NB4 (cell line): ENCODE data around the gene VAPB.
"Not testable (repeated sequence)": the region's sequence is repeated elsewhere in the genome, so short reads cannot be mapped to it uniquely, and the experiment has no call there.

Experiments
- DNase-seq: peaks from one replicate; pipeline ENCODE4 v3.0.0; 2010; ENCODE audit warnings: low read depth
- H3K4me3 ChIP-seq: one replicate; pipeline ENCODE4 v1.5.1; 2011; ENCODE audit warnings: mild to moderate bottlenecking, low read depth, low read length, moderate library complexity
- MYC ChIP-seq: IDR thresholded peaks from 2 replicates; pipeline ENCODE4 v1.6.1; 2011; ENCODE audit warnings: low read depth, low read length
- POLR2A ChIP-seq: IDR thresholded peaks from 2 replicates; pipeline ENCODE4 v1.6.1; 2011; ENCODE audit warnings: mild to moderate bottlenecking; ENCODE audit not compliant: insufficient read length; ENCODE audit errors: extremely low read depth
- TF ChIP-seq, protein P1 (sequence below): IDR thresholded peaks from one replicate; pipeline ENCODE4 v1.5.1; 2012; ENCODE audit warnings: low read depth, low read length
- TF ChIP-seq, protein P2 (sequence below): IDR thresholded peaks from 2 replicates; pipeline ENCODE4 v1.6.1; 2011; ENCODE audit warnings: low read depth, low read length

VAPB gene

DNA sequence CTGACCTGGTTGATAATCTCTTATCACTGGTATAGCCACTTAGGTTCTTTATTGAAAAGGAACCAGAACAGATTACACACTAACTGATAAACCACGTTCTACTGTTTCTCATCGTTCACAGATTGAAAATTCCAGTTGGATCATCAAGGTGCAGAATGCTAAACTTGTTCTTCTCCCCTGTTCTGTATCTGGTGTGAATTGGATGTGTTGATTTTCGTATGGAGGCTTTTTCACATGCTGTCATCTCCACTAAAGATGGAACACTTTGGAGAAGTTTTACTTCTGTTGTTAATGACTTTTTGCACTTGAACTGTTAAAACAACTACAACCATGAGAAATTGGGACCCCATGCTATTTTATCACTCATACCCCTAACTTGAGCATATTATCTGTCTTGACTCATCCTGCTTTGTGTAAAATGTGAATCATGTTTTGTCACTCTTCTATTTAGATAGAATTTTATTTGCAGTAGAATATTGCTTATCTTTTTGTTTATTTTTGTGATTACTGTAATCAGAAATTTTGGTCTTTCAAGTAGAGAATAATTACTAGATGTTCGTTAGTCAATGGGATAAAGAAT, 17.5 kb downstream of the VAPB start:
- TF ChIP-seq, protein P1, sequence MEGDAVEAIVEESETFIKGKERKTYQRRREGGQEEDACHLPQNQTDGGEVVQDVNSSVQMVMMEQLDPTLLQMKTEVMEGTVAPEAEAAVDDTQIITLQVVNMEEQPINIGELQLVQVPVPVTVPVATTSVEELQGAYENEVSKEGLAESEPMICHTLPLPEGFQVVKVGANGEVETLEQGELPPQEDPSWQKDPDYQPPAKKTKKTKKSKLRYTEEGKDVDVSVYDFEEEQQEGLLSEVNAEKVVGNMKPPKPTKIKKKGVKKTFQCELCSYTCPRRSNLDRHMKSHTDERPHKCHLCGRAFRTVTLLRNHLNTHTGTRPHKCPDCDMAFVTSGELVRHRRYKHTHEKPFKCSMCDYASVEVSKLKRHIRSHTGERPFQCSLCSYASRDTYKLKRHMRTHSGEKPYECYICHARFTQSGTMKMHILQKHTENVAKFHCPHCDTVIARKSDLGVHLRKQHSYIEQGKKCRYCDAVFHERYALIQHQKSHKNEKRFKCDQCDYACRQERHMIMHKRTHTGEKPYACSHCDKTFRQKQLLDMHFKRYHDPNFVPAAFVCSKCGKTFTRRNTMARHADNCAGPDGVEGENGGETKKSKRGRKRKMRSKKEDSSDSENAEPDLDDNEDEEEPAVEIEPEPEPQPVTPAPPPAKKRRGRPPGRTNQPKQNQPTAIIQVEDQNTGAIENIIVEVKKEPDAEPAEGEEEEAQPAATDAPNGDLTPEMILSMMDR = no peak
- TF ChIP-seq POLR2A (no peak), MYC (no peak)
- TF ChIP-seq, protein P2, sequence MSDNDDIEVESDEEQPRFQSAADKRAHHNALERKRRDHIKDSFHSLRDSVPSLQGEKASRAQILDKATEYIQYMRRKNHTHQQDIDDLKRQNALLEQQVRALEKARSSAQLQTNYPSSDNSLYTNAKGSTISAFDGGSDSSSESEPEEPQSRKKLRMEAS = no peak
- DNase-seq = no peak
- no peak overlapping the region for H3K4me3 ChIP-seq

DNA sequence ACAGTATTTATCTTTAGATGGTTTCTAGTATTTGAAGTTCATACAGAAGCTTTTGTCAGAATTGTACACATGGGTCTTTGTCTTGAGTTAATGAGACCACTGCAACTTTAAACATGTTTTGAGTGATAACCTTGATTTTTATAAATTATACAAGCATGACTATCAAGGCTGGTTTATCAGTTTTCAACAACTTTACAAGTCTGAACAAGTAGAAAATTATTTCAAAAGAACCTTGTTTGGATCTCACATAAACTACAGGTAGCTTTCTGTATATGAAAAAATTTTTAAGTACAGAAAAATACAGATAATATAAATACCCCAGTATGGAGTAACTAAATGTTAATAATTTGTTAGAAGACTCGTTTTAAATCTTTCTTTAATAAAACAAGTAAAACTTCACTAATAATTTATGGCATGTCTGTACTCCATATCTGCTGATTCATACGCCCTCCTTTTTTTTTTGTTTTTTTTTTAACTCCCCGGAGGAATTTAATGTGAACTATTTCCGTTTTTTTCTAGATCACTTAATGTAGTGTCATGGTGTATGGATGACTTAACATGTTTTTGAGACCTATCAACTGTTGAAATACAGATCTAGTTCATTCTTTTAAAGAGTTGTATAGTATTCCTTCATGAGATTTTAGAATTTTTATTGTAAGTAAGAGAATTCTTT, 18.3 kb downstream of the VAPB start:
- TF ChIP-seq MYC (no peak), POLR2A (no peak)
- TF ChIP-seq, protein P2 = no peak
- TF ChIP-seq, protein P1 = no peak
- H3K4me3 ChIP-seq = no peak overlapping the region
- peak; percentile 47 for DNase-seq

DNA sequence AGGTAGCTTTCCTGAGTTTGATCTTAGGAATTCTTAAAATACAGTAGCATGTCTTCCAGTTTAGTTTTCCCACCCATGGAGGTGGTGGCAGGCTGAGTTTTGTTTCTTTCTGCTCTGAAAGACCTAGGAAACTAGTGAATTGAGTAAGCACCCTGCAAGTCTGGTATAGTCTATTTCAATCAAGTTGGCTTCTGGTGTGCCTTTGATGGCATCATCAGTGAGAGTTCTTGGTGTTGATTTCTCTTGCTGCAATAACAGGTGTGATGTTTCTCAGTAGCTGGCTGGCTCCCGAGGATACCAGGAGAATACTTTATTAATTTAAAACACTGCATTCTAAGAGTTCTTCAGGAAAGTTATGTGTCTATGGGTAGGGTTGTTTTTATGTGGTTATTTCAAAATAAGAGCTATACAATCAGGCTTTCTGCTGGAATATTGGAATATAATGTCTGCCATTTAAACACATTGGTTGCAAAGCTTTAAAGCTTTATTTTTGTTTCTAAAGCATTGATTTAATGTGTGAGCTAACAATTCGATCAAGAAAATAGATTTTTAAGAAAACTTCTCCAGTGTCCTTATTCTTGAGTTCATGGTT, 19.0 kb downstream of the VAPB start:
- DNase-seq = no peak
- TF ChIP-seq MYC (no peak), POLR2A (no peak)
- TF ChIP-seq, protein P1 = no peak
- TF ChIP-seq, protein P2 = no peak
- no peak overlapping the region for H3K4me3 ChIP-seq

DNA sequence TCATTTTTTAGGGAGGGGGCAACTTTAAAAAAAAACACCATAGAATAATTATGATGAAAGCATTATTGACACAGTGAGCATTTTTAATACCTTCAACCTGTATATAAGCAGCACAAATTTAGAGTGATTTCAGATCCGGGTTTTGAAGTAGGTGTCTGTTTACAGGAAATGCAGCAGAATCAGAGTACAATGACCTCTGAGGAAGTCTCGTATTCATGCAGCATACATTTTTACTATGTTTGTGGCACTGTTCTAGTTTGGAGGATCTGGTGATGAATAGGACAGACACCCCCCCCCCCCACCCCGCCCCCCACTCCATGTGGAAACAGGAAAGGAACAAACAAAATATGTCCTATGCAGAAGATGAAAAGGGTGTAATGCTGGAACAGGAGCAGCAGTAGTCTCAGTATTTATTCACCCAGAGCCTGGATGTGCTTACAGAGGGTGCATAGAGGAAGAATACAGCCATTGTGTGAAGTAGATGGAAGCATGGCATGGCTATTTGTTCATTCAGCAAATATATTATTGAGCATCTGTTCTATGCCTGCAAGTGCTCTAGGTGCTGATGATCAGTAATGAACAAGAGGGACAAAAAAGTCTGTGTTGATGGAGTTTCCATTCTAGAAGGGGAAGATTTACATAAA, 19.7 kb downstream of the VAPB start:
- no peak for DNase-seq
- TF ChIP-seq POLR2A = no peak
- TF ChIP-seq, protein P1 = no peak
- TF ChIP-seq, protein P2 = no peak
- TF ChIP-seq MYC = no peak
- H3K4me3 ChIP-seq = no peak overlapping the region

DNA sequence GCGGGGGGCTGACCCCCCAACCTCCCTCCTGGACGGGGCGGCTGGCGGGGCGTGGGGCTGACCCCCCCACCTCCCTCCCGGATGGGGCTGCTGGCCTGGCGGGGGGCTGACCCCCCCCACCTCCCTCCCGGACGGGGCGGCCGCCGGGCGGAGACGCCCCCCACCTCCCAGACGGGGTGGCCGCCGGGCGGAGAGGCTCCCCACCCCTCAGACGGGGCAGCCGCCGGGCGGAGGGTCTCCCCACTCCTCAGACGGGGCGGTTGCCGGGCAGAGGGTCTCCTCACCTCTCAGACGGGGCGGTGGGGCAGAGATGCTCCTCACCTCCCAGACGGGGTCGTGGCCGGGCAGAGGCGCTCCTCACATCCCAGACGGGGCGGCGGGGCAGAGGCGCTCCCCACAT, 25.2 kb downstream of the VAPB start:
- not testable (repeated sequence) for H3K4me3 ChIP-seq

DNA sequence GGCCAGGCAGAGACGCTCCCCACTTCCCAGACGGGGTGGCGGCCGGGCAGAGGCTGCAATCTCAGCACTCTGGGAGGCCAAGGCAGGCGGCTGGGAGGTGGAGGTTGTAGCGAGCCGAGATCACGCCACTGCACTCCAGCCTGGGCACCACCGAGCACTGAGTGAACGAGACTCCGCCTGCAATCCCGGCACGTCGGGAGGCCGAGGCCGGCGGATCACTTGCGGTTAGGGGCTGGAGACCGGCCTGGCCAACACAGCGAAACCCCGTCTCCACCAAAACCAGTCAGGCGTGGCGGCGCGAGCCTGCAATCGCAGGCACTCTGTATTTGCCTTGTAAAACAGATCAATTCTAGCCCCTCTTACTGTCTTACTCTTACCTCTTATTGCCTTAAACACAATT, 25.8 kb downstream of the VAPB start:
- DNase-seq, H3K4me3 ChIP-seq: not testable (repeated sequence)

More for the DNA sequence above, 25.2 kb downstream of the VAPB start:
- DNase-seq = not testable (repeated sequence)

DNA sequence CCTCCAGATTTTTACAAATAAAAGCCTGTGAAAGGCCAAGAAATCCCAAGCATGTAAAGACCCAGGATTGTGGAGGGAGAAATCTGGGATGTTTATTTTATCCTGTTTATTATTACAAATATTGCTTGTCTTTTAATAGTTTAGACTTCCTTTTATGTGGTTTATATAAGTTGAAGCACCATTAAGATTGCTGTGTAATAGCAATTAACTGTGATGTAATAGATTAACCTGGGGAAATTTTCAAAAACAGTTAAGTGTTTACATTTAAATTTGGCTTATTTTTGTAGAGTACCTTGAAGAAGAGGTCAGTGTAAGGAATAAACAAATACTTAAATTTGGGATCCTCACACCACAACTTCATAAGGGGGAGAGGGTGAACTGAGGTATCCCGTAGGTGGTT, 27.0 kb downstream of the VAPB start:
- TF ChIP-seq POLR2A (no peak), MYC (no peak)
- TF ChIP-seq, protein P1 = no peak
- TF ChIP-seq, protein P2 = no peak
- no peak overlapping the region for H3K4me3 ChIP-seq
- no peak for DNase-seq
